IMR-90 (cell line): ENCODE measurements around the gene CENPF.

ENCODE experiments used
- FOS ChIP-seq: fragments of 150-350 bp; IDR thresholded peaks from 2 replicates; pipeline ENCODE4 v1.6.1; 2016; ENCODE audit warnings: low read depth, low read length
- MXI1 ChIP-seq: IDR thresholded peaks from 2 replicates; pipeline ENCODE4 v1.6.1; 2012; ENCODE audit warnings: low read depth, mild to moderate bottlenecking, low read length, moderate library complexity, borderline replicate concordance
- POLR2A ChIP-seq: IDR thresholded peaks from 2 replicates; pipeline ENCODE4 v1.6.1; 2012; ENCODE audit warnings: mild to moderate bottlenecking, low read depth, low read length
- TF ChIP-seq, protein P1 (sequence below): conservative IDR thresholded peaks from 2 replicates; pipeline ENCODE4 v1.5.1; 2012; ENCODE audit warnings: mild to moderate bottlenecking, low read depth, low read length, improper control_type of control experiment
- TF ChIP-seq, protein P2 (sequence below): fragments of 150-350 bp; IDR thresholded peaks from 2 replicates; pipeline ENCODE4 v1.6.1; 2016; ENCODE audit warnings: low read depth, mild to moderate bottlenecking, low read length, moderate library complexity, borderline replicate concordance

- TF ChIP-seq, protein P1, sequence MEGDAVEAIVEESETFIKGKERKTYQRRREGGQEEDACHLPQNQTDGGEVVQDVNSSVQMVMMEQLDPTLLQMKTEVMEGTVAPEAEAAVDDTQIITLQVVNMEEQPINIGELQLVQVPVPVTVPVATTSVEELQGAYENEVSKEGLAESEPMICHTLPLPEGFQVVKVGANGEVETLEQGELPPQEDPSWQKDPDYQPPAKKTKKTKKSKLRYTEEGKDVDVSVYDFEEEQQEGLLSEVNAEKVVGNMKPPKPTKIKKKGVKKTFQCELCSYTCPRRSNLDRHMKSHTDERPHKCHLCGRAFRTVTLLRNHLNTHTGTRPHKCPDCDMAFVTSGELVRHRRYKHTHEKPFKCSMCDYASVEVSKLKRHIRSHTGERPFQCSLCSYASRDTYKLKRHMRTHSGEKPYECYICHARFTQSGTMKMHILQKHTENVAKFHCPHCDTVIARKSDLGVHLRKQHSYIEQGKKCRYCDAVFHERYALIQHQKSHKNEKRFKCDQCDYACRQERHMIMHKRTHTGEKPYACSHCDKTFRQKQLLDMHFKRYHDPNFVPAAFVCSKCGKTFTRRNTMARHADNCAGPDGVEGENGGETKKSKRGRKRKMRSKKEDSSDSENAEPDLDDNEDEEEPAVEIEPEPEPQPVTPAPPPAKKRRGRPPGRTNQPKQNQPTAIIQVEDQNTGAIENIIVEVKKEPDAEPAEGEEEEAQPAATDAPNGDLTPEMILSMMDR: no peak
- TF ChIP-seq POLR2A: no peak
- TF ChIP-seq, protein P2, sequence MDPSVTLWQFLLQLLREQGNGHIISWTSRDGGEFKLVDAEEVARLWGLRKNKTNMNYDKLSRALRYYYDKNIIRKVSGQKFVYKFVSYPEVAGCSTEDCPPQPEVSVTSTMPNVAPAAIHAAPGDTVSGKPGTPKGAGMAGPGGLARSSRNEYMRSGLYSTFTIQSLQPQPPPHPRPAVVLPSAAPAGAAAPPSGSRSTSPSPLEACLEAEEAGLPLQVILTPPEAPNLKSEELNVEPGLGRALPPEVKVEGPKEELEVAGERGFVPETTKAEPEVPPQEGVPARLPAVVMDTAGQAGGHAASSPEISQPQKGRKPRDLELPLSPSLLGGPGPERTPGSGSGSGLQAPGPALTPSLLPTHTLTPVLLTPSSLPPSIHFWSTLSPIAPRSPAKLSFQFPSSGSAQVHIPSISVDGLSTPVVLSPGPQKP: no peak
- TF ChIP-seq FOS: no peak
- no peak for TF ChIP-seq MXI1
Measured at GRCh38 chr1:214676747-214677146, 73.8 kb downstream of the CENPF start.
